Stimulated activated CD4-positive, alpha-beta T cell treated with anti-CD3 and anti-CD28 coated beads, TNF-alpha, amount 100 ng/mL, for 24 hours (primary cell): ENCODE results near the gene PTP4A2.
"Not testable (repeated sequence)": the region's sequence is repeated elsewhere in the genome, so short reads cannot be mapped to it uniquely, and the experiment has no call there.

Experiments used
- DNase-seq, 3 experiments: peaks; one replicate each; pipeline ENCODE4 v3.0.0-alpha.2; 2020; ENCODE audit warnings: low read depth in 3 of 3

The PTP4A2 gene

GRCh38 chr1:31925824-31926223, 12.3 kb downstream of the PTP4A2 start:
- not testable (repeated sequence) for DNase-seq

DNA sequence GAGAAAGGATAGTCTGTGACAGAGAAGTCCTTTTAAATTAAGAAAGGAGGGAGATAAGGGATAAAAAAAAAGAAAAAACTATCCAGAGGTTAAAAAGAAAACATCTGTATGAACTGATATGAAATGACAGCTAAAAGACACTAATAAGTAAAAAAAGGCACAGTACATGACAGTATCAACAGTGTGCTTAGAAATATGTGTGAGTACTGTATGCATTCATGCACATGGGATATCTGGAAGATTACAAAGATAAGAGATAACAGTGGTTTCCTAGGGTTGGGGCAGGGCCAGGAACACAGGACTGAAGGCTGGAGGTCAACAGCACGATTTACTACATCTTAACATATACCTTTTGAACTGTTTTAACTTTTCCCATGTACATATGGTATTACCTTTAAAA, 13.3 kb downstream of the PTP4A2 start:
- no peak for DNase-seq

DNA sequence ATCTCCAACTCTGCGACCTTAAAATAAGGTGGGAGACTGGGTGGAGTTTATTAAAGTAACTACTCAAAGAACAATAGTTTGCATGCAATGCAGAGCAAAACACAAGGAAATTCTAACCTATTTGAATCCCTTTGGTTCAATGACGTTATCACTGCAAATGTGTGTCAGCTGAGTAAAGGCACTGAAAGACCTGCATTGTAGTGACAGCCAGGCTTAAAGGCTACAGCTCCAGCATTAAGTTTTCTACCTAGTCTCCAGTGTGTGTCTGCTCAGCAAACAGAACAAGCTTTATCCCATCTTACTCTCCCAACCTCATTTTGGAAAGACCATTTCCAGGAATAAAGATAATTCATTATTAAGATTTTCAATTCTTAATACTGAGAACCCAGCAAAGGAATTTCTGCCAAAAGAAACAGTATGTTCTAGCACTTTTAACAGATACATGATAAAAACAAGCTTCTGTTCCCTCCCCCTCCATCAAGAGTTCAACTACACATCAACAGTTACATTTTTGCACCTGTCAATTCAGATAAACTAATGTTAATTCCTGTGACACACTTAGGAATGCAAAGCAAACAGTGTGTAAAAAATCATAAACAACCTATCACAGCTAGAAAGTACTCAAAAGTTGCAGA, 14.2 kb downstream of the PTP4A2 start:
- no peak for DNase-seq

- no peak for DNase-seq
Measured at GRCh38 chr1:31920956-31921355, 17.2 kb downstream of the PTP4A2 start.

DNA sequence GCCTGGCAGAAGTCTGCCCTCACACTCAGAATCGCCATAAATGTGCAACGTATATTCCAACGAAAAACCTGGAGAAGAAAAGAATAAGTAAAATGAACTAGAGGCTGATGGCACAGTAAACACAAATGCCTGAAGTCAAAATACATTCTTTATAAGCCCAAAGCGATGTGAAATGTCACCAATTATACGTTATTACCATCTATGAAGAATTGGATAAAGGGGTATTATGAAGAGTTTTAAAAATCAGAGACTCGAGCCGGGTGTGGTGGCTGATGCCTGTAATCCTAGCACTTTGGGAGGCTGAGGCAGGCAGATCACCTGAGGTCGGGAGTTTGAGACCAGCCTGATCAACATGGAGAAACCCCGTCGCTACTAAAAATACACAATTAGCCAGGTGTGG, 18.6 kb downstream of the PTP4A2 start:
- no peak for DNase-seq

- no peak for DNase-seq
Measured at GRCh38 chr1:31915438-31915837, 22.7 kb downstream of the PTP4A2 start.

DNA sequence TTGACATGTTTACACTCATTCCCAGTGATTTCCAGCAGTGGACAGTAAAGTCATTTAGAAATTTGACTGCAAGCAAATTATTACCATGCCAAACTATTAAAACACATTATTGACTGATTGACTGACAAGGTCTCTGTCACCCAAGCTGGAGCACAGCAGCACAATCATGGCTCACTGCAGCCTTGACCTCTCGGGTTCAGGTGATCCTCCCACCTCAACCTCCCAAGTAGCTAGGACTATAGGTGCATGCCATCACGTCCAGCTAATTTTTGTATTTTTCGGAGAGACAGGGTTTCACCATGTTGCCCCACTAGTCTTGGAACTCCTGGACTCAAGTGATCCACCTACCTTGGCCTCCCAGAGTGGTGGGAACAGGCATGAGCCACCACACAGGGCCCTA, 24.2 kb downstream of the PTP4A2 start:
- DNase-seq, result no peak

DNA sequence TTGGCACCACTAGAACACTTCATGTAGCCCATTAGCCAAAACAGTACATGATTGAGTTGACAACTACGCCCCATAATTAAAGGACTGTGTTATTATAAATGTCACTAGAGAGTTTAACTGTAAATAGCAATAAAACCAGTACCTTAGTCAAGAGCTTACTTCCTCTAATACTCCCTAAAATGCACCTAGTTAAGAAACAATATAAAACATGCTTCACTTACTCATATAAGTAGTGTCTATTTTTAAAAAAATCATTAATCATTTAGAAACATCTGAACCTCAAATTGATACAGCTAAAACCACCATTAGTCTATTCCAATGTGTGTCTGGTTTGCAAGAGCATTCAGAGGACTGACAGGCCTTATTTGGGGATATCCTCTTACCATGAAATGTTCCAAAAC, 25.3 kb downstream of the PTP4A2 start:
- DNase-seq, result no peak

DNA sequence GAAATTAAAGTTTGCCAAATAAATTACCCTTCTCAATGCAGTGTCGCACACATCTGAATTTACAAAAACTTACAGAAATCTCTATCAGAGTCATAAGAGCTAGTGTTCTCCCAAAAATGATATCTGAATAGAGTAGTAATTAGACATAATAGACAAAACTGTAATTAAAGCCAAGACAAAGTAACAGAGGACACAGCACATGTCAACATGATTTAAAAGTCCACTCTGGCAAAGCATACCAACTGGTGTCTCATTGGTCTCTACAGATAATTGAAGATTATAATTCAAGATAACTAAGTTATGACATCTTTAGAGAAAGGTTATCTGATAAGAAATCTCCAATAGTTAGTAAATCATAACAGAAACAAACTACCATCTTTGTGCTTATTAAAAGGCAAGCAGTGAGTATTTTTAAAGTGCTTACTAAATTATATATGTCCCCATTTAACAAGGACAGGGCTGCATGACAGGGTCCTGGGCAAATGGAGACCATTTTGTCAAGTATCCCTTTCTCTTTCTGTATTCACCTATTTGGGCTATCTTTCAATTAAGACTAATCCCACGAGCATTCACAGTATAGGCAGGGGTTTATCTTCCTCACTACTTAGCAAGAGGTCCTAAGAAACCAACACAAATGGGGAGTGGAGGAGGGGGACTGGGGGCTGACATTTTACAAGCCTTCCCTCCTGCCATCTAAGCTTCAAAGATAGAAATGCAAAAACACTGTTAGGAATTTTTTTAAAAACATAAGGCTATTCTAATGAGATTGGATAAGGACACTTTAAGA, 26.0 kb downstream of the PTP4A2 start:
- no peak for DNase-seq

DNA sequence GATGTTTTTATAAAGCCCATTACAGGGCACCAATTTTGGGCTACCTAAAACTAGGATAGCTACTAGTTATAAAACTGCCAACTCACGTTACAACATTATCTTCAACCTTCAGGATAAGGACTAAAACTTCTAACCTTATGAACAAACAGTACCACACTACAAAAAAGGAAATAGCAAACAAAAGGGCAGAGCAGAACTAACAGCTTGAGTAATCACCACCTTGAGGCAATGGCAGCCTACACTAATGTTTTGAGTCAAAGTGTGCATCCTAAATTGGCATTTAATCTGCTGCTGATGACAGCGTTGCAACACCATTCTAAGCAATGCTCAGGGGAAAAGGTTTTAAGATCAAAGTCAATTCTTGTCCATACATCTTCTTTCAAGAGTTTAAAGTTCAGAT, 27.2 kb downstream of the PTP4A2 start:
- DNase-seq, result no peak

DNA sequence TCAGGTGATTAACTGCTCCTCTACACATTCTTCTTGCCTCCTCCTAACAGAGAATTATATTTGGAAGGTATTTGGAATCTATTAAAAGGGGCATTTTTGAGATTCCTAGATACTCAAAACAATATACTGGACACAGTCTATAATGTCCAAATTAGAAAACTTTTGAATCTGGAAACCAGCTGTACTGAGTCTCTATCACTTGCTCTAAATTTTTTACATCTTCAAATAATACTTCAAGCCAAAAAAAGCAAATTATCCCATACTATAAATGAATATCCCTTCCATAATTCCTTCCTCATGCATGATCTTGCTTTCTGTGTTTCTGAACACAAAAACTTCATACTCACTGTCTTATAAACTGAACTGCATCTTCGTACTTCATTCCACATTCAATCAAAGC, 28.5 kb downstream of the PTP4A2 start:
- no peak for DNase-seq

DNA sequence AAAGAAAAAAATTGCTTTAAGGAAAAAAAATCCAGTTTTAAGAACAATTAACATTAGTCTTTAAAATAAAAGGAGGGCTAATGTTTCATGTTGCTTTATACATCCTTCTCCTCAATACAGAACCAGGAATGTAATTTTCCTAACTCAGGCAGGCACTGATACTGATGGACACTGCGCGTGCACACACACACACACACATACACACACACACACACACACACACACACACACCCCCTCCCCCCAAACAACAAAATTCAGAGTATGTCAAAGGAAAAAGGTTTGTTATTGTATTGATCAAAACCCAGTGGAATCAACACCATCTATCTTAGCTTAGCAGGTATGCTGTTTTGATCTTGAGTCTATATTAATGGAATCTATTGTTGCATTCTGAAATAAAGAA, 31.6 kb downstream of the PTP4A2 start:
- DNase-seq, result no peak

GRCh38 chr1:31905681-31906080, 32.5 kb downstream of the PTP4A2 start:
- no peak for DNase-seq

DNA sequence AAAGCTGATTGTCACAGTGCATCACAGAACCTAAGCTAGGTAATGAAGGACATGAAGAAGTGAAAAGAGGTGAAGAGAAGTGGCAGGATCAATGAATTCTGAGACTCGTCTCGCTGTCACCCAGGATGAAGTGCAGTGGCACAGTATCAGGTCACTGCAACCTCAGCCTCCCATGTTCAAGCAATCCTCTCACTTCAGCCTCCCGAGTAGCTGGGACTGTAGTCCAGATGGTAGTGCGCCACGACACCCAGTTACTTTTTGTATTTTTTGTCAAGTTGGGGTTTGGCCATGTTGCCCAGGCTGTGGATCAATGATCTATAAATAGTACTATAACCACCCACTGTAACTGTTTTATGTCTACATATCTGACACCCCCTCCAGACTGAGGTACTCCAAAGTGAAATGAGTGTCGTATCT, 33.1 kb downstream of the PTP4A2 start:
- DNase-seq, result no peak

- DNase-seq, result no peak
Measured at GRCh38 chr1:31904339-31905092, 33.7 kb downstream of the PTP4A2 start.

GRCh38 chr1:31902510-31902860, 35.7 kb downstream of the PTP4A2 start:
- no peak for DNase-seq

DNA sequence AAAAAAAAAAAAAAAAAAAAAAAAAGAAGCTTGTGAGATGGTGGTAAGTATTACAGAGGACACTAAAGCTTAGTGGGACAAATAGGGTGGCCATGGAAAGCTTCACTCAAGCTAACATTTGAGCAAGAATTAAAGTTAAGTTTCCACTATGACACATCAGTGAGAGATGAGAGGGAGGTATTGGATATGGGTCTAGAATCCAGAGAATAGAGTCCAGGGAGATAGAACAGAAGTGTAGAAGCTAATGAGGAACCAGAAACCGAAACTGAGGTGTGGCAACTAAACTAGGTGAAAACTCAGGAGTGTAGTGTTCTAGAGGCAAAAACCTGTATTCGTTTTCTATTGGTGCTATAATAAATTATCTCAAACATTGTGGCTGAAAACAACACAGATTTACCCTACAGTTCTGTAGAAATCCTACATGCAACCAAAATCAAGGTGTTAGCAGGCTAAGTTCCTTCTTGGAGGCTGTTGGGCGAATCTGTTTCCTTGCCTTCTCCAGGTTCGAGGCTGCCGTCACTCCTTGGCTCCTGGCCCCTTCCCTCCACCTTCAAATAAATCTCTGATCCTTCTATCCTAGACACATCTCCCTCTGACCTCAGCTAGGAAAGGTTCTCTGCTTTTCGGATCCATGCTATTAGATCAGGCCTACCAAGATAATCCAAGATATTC, 36.2 kb downstream of the PTP4A2 start:
- DNase-seq, result no peak

DNA sequence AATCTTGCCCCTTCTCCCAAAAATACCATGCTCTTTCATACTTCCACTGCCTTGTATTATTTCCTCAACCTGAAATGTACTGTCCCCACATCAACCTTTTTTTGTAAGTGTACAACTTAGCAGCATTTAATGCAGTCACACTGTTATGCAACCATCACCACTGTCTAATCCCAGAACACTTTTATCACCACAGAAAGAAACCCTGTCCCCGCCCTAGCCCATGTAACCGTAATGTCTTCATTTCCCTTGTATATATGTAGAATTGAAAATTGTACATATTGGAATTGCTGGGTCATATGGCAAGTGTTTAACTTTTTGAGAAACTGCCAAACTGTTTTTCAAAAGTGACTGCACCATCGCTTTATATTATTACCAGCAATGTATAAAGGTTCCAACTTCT, 37.4 kb downstream of the PTP4A2 start:
- no peak for DNase-seq

GRCh38 chr1:31897526-31898100, 40.6 kb downstream of the PTP4A2 start:
- DNase-seq, result no peak

DNA sequence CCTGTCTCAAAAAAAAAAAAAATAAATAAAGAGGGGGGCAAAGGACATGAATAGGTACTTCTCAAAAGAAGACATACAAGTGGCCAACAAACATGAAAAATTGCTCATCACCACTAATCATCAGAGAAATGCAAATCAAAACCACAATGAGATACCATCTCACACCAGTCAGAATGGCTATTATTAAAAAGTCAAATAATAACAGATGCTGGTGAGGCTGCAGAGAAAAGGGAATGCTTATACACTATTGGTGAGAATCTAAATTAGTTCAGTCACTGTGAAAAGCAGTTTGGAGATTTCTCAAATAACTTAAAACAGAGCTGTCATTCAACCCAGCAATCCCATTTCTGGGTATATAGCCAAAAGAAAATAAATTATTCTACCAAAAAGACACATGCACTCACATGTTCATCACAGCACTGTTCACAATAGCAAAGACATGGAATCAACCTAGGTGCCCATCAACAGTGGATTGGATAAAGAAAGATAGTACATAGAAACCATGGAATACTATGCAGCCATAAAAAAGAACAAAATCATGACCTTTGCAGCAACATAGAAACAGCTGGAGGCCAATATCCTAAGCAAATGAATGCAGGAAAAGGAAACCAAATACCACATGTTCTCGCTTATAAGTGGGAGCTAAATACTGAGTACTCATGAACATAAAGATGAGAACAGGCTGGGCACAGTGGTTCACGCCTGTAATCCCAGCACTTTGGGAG, 42.5 kb downstream of the PTP4A2 start:
- DNase-seq, result not testable (repeated sequence)

GRCh38 chr1:31891280-31891679, 46.9 kb downstream of the PTP4A2 start:
- peak in 2 of 3 experiments; percentile 20 to 21 for DNase-seq
